IPS DF 6.9 (cell line): ENCODE data around the gene MINAR1.
"Not testable (repeated sequence)": the region's sequence is repeated elsewhere in the genome, so short reads cannot be mapped to it uniquely, and the experiment has no call there.

Source experiments
- DNase-seq: peaks from one replicate; pipeline ENCODE4 v3.0.0-alpha.2; 2013; ENCODE audit warnings: low read depth, low spot score
- H3K27ac ChIP-seq: one replicate; pipeline ENCODE4 v1.5.1; 2013; ENCODE audit warnings: low read length, control low read depth
- H3K27me3 ChIP-seq: 2 replicates; pipeline ENCODE4 v1.6.1; 2013; ENCODE audit warnings: mild to moderate bottlenecking, low read length; ENCODE audit not compliant: control insufficient read depth, insufficient read depth
- H3K36me3 ChIP-seq: 2 replicates; pipeline ENCODE4 v1.6.1; 2013; ENCODE audit warnings: low read length; ENCODE audit not compliant: control insufficient read depth, insufficient read depth
- H3K4me1 ChIP-seq: 2 replicates; pipeline ENCODE4 v1.6.1; 2013; ENCODE audit warnings: low read length; ENCODE audit not compliant: control insufficient read depth, insufficient read depth
- H3K4me3 ChIP-seq: 2 replicates; pipeline ENCODE4 v1.5.1; 2013; ENCODE audit warnings: mild to moderate bottlenecking, low read length
- H3K9me3 ChIP-seq: 2 replicates; pipeline ENCODE4 v1.6.1; 2013; ENCODE audit warnings: low read length, inconsistent platforms; ENCODE audit not compliant: control insufficient read depth, insufficient read depth
- WGBS: extraction: QIAGEN DNeasy Blood & Tissue Kit; methylation state at CpG from one replicate; pipeline ENCODE4 v1.1.7; 2013; ENCODE audit warnings: mixed read lengths, missing lambda C conversion rate; ENCODE audit not compliant: insufficient read length, insufficient coverage; 5-methylcytosine and 5-hydroxymethylcytosine counted together

The MINAR1 gene

DNA sequence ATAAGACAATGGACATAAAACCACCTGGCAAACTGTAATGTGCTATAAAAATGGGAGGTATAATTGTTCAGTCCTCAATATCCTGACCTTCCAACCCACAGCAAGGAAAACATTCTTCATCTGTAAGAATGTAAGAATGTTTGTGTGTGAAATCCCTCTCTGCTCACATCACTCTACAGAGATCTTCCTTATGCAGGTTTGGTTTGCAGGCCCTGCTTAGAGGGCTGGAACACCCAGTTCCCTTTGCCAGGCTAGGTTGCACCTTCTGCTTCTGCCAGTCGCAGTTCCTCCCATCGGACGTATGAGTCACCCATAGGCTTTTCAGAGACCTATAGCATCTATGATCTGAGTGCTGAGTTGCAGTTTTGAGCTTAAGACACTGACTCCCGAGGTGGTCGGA, 24.1 kb upstream of the MINAR1 start:
- H3K36me3 ChIP-seq = no peaks in the 10 kb centered on the region
- H3K4me1 ChIP-seq = peaks cover 3% of the 10 kb centered on the region; the same call in 1 of the 2 replicates
- WGBS = no CpG with 5 or more reads among the region's 5 CpGs
- H3K9me3 ChIP-seq = no peaks in the 10 kb centered on the region
- H3K27me3 ChIP-seq = no peaks in the 10 kb centered on the region
- no peak overlapping the region for H3K4me3 ChIP-seq
- no peak overlapping the region for H3K27ac ChIP-seq
- DNase-seq = no peak

DNA sequence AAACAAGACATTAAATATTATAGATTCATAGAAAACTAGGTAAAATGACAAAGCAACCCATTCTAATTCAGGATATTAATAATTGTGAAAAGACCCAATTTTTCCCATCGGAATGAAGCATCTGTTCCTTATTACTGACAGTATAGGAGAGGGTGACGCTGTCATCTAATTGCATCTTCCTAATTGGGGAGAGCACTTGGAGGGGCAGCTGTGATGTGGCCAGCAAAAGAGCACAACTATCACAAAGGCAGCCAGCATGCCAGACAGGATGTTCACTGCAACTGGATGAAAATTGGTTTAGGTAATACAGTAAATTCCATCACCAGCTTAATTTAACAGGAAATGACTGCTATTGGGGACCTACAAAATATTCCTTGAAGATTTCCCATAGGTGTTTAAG, 21.9 kb upstream of the MINAR1 start:
- no CpG with 5 or more reads among the region's 2 CpGs for WGBS
- DNase-seq = no peak

GRCh38 chr15:79412010-79412409, 20.1 kb upstream of the MINAR1 start:
- DNase-seq = no peak
- no CpG with 5 or more reads among the region's 3 CpGs for WGBS
- no peak overlapping the region for H3K27ac ChIP-seq
- no peak overlapping the region for H3K4me3 ChIP-seq
- H3K9me3 ChIP-seq = no peaks in the 10 kb centered on the region
- H3K4me1 ChIP-seq = peaks cover 3% of the 10 kb centered on the region; the same call in 1 of the 2 replicates
- H3K36me3 ChIP-seq = no peaks in the 10 kb centered on the region
- H3K27me3 ChIP-seq = no peaks in the 10 kb centered on the region

More for the DNA sequence above, 21.9 kb upstream of the MINAR1 start:
- Histone ChIP-seq H3K4me3 (no peak overlapping the region), H3K4me1 (peaks cover 3% of the 10 kb centered on the region; the same call in 1 of the 2 replicates), H3K27me3 (no peaks in the 10 kb centered on the region), H3K36me3 (no peaks in the 10 kb centered on the region), H3K9me3 (no peaks in the 10 kb centered on the region), H3K27ac (no peak overlapping the region)

- Histone ChIP-seq H3K4me1 (peaks cover 3% of the 10 kb centered on the region; the same call in 1 of the 2 replicates), H3K27ac (no peak overlapping the region), H3K9me3 (no peaks in the 10 kb centered on the region), H3K27me3 (no peaks in the 10 kb centered on the region), H3K36me3 (no peaks in the 10 kb centered on the region), H3K4me3 (no peak overlapping the region)
- no CpG with 5 or more reads among the region's 6 CpGs for WGBS
- DNase-seq = no peak
Observed at GRCh38 chr15:79412429-79412828, 19.7 kb upstream of the MINAR1 start.

DNA sequence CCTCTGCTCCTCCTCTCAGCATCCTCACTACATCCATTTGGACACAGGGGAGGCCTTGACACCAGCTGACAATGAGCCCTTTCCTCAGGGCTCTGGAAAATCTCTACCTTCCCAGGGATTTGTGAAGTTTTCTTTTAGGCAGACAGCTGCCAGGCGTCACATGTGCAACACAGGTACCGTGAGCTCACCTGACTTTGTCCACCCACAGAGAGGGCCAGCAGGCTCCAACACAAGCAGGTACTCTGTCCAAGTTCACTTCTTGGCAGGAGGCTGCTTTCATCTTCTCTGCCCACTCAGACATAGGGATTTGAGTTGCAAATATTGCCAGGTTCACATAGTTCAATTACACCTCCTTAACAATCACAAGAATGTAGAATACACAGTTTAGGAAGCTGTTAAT, 15.3 kb upstream of the MINAR1 start:
- WGBS = no CpG with 5 or more reads among the region's 2 CpGs
- Histone ChIP-seq H3K4me3 (no peak overlapping the region), H3K36me3 (no peaks in the 10 kb centered on the region), H3K4me1 (peaks cover 3% of the 10 kb centered on the region), H3K27me3 (no peaks in the 10 kb centered on the region), H3K9me3 (no peaks in the 10 kb centered on the region), H3K27ac (no peak overlapping the region)
- DNase-seq = no peak

DNA sequence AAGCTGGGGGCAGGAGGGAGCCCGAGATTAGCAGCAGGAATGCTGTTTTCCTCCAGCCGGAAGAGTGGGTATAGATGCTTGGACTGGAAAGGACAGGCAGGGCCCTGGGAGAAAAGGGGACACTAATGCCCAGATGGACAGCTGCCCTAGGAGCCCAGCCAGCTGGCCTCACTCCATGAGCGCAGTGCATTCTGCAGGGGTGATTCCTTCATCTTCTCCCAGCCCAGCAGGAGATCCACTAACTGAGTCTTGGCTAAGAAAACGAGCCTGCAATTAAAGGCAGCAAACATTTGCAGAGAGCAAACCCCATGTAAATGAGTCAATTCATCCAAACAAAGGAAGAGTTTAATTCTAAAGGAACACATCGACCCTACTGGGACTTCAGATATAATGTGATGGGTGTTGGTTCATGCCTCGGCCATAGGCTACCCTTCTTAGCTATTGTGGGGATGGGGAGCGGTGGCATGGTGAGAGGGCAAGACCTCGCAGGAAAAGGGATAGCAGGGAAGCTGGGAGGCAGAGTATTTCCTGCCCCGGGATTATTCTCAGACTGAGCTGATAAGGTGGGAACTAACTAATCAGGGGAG, 13.3 kb upstream of the MINAR1 start:
- H3K27me3 ChIP-seq = no peaks in the 10 kb centered on the region
- H3K36me3 ChIP-seq = no peaks in the 10 kb centered on the region
- DNase-seq = no peak
- H3K9me3 ChIP-seq = no peaks in the 10 kb centered on the region
- H3K27ac ChIP-seq = no peak overlapping the region
- H3K4me3 ChIP-seq = no peak overlapping the region
- H3K4me1 ChIP-seq = peaks cover 3% of the 10 kb centered on the region
- WGBS = no CpG with 5 or more reads among the region's 9 CpGs

GRCh38 chr15:79425591-79426295, 6.4 kb upstream of the MINAR1 start:
- WGBS = no CpG with 5 or more reads among the region's 10 CpGs
- Histone ChIP-seq H3K4me1 (no peaks in the 10 kb centered on the region), H3K27ac (no peak overlapping the region), H3K27me3 (peaks cover 4% of the 10 kb centered on the region; the same call in 1 of the 2 replicates), H3K4me3 (no peak overlapping the region), H3K36me3 (no peaks in the 10 kb centered on the region), H3K9me3 (no peaks in the 10 kb centered on the region)
- no peak for DNase-seq

GRCh38 chr15:79426899-79427298, 5.2 kb upstream of the MINAR1 start:
- H3K4me3 ChIP-seq = not testable (repeated sequence)

DNA sequence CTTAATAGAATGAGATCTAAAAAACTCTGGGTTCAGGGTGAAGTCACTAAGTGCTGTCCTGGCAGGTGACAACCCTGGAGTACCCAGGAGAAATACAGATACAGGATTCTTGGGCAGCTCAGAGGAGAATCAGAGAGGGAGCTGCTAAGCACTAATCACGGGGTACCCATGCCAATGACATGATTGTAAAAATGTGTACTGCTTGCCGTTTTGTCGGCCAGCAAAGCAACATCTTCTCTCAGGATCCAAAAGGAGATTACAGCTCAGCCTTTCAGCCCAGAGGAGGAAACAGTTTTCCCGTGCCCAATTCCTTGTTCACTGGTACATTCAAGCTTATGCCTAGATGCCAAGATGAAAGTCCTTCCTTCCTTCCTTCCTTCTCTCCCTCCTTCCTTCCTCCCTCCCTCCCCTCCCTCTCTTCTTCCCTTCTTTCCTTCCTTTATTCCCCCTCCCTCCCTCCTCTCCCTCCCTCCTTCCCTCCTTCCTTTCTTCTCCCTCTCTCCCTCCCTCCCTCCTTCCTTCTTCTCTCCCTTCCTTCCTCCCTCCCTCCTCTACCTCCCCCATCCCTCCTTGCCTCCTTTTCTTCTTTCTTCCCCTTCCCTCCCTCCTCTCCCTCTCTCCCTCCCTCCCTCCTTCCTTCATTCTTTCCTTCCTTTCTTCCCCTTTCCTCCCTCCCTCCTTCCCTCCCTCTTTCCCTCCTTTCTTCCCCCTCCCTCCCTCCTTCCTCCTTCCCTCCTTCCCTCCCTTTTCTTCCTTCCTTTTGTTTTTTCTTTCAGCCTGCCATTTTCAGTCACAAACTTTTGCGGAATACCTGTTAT, 4.1 kb upstream of the MINAR1 start:
- no peaks in the 10 kb centered on the region for H3K9me3 ChIP-seq
- no CpG with 5 or more reads among the region's 5 CpGs for WGBS
- no peak overlapping the region for H3K4me3 ChIP-seq
- H3K36me3 ChIP-seq = no peaks in the 10 kb centered on the region
- no peaks in the 10 kb centered on the region for H3K4me1 ChIP-seq
- no peak for DNase-seq
- H3K27ac ChIP-seq = no peak overlapping the region
- H3K27me3 ChIP-seq = peaks cover 20% of the 10 kb centered on the region; the same call in 1 of the 2 replicates

More at GRCh38 chr15:79426899-79427298, 5.2 kb upstream of the MINAR1 start:
- peaks cover 13% of the 10 kb centered on the region; the same call in 1 of the 2 replicates for H3K27me3 ChIP-seq
- DNase-seq, H3K4me1 ChIP-seq, H3K36me3 ChIP-seq, H3K9me3 ChIP-seq, H3K27ac ChIP-seq: not testable (repeated sequence)
- no CpG with 5 or more reads among the region's 2 CpGs for WGBS

- H3K9me3 ChIP-seq = no peaks in the 10 kb centered on the region
- H3K27ac ChIP-seq = no peak overlapping the region
- WGBS = no CpG with 5 or more reads among the region's 14 CpGs
- no peaks in the 10 kb centered on the region for H3K4me1 ChIP-seq
- peaks cover 32% of the 10 kb centered on the region; the same call in 1 of the 2 replicates for H3K27me3 ChIP-seq
- no peak for DNase-seq
- peak overlapping the region; percentile 49; the same call in 1 of the 2 replicates for H3K4me3 ChIP-seq
- no peaks in the 10 kb centered on the region for H3K36me3 ChIP-seq
Observed at GRCh38 chr15:79430901-79431635, 1.1 kb upstream of the MINAR1 start.
